Pancreas (tissue), 10 donors: ENCODE data around the gene AGBL1. TPM values are rescaled to one million over a fixed set of nuclear protein-coding genes. Genes with fewer than 3 reads are reported as not detected.

ENCODE experiments used
- ATAC-seq, 4 donors: fragments of 200-7000 bp; cut with Tn5 transposase; one replicate each; pipeline versions ENCODE4 v1.8.0 to v1.9.1; 2020; ENCODE audit warnings: mild to moderate bottlenecking in 4 of 4, moderate library complexity in 4 of 4
- DNase-seq, 6 donors: peaks; one replicate each; pipeline ENCODE4 v3.0.0-alpha.2; 2020
- FAIRE-seq: peaks from 2 replicates; lab custom pipeline; 2012; peaks lifted over from hg19 to GRCh38; lab: Jason Lieb, UNC
- H3K27ac ChIP-seq, 4 donors: fragments of 200-600 bp; sonication (generic); 1 replicate in 3 of 4; 2 replicates in 1 of 4; pipeline versions ENCODE4 v1.5.0 to v1.8.0; 2020
- H3K27me3 ChIP-seq, 4 donors: fragments of 200-600 bp; one replicate each; pipeline ENCODE4 v1.8.0; 2021
- H3K36me3 ChIP-seq, 3 donors: fragments of 200-600 bp; sonication (generic) in 1 of 3; one replicate each; pipeline versions ENCODE4 v1.5.0 to v1.8.0; 2020 to 2021
- H3K4me1 ChIP-seq, 3 donors: fragments of 200-600 bp; one replicate each; pipeline ENCODE4 v1.8.0; 2021
- H3K4me3 ChIP-seq, 4 donors: fragments of 200-600 bp; sonication (generic) in 2 of 4; one replicate each; pipeline versions ENCODE4 v1.5.0 to v1.8.0; 2020 to 2021
- H3K9me3 ChIP-seq, 4 donors: fragments of 200-600 bp; one replicate each; pipeline ENCODE4 v1.8.0; 2021
- CTCF ChIP-seq, 4 donors: fragments of 200-600 bp; sonication (generic) in 3 of 4; IDR thresholded peaks; one replicate each; pipeline versions ENCODE4 v1.5.0 to v1.8.0; 2021; ENCODE audit warnings: antibody characterized with exemption in 4 of 4
- WGBS, 2 donors: extraction: QIAGEN DNeasy Blood & Tissue Kit; methylation state at CpG; one replicate each; pipeline ENCODE4 v1.1.7; 2013; 5-methylcytosine and 5-hydroxymethylcytosine counted together
- intact Hi-C, 3 donors: fragments of 100-400 bp; cut with DNase I; formaldehyde crosslinking; loops; one replicate each; pipeline versions ENCODE4 v1.11.1 to v1.14.2; 2022
- polyA plus RNA-seq, 2 donors: library from polyadenylated mRNA; stranded (reverse); fragments of 200-250 nt; gene quantifications; one replicate each; pipeline ENCODE4 v1.2.3, GENCODE V29; 2013
- total RNA-seq, 6 donors: library from RNA; stranded (reverse); fragmentation: NEBNext Ultra II Directional in 4 of 6; extraction: Animal tissue kit (Norgen Biotek cat#: 25700) in 4 of 6; gene quantifications; one replicate each; pipeline versions ENCODE4 v1.2.1 to v1.2.4, GENCODE V29; 2021 to 2023
- donor health status: healthy with polysubstance abuse.
- donor health status: DM: no; HTN: no; CAD: no; lungs with moderate emphysema.
- donor health status: DM: no; HTN: no; CAD: no.
- donor health status: control.
- donor health status: control.
- donor health status: Bipolar disorder and iron deficiency.
- donor health status: DM: yes; HTN: yes; CAD: no.
- donor health status: DM: no; HTN: no; CAD: no.
- donor health status: DM: no; HTN: no; CAD: no.
- donor health status: DM: yes; HTN: yes; CAD: no.

AGBL1 gene
- total and polyA plus RNA-seq, 8 donors: under 0.01 to 0.06 (median 0.05) TPM; not detected in 5

- Histone ChIP-seq H3K9me3 (no peaks in the 10 kb centered on the region), H3K27me3 (no peaks in the 10 kb centered on the region), H3K36me3 (no peaks in the 10 kb centered on the region), H3K27ac (no peak overlapping the region), H3K4me3 (no peak overlapping the region), H3K4me1 (no peaks in the 10 kb centered on the region)
- no peak for TF ChIP-seq CTCF (IDR thresholded peaks at IDR 0.05)
- 58 to 68% methylated on average over 5 of the region's 5 CpGs for WGBS, 2 donors
- FAIRE-seq (no peak), ATAC-seq (no peak), DNase-seq (no peak)
- intact Hi-C loops: no loop called here
Measured at GRCh38 chr15:86659724-86660411, 580.2 kb downstream of the AGBL1 start.

- ATAC-seq: no peak
- Histone ChIP-seq H3K27me3 (no peaks in the 10 kb centered on the region), H3K27ac (no peak overlapping the region), H3K4me3 (no peak overlapping the region), H3K36me3 (no peaks in the 10 kb centered on the region), H3K4me1 (no peaks in the 10 kb centered on the region), H3K9me3 (no peaks in the 10 kb centered on the region)
- WGBS, 2 donors: 54 to 61% methylated on average over 7 of the region's 7 CpGs
- DNase-seq: no peak
- no peak for TF ChIP-seq CTCF (IDR thresholded peaks at IDR 0.05)
- intact Hi-C loops: no loop called here
- FAIRE-seq: no peak
Measured at GRCh38 chr15:86661580-86661979, 581.9 kb downstream of the AGBL1 start.

GRCh38 chr15:86663304-86663703, 583.6 kb downstream of the AGBL1 start:
- Histone ChIP-seq H3K4me1 (no peaks in the 10 kb centered on the region), H3K9me3 (no peaks in the 10 kb centered on the region), H3K27ac (no peak overlapping the region), H3K27me3 (no peaks in the 10 kb centered on the region), H3K4me3 (no peak overlapping the region), H3K36me3 (no peaks in the 10 kb centered on the region)
- intact Hi-C loops: no loop called here
- FAIRE-seq (no peak), DNase-seq (no peak), ATAC-seq (no peak)
- TF ChIP-seq CTCF (IDR thresholded peaks at IDR 0.05): no peak
- 11 to 16% methylated on average over 1 of the region's 1 CpG for WGBS, 2 donors

DNA sequence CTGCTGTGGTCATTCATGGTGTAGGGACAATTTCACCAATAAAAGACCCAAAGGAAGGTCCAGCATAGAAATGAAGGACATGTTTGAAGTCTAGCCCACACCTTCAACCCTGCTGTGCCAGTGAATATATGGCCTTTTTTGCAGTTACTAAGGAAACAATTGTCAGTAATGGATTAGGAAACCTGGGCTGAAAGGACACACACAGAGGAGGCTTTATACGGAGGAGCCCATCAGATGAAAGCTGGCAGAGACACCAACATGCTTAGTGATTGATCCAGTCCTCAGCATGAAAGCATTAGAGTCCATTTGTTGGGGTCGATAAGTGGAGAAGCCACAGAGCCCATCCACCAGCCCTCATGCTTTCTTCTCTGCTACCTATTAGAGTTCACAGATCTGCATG, 584.3 kb downstream of the AGBL1 start:
- Histone ChIP-seq H3K27me3 (no peaks in the 10 kb centered on the region), H3K36me3 (no peaks in the 10 kb centered on the region), H3K9me3 (no peaks in the 10 kb centered on the region), H3K4me3 (no peak overlapping the region), H3K4me1 (no peaks in the 10 kb centered on the region), H3K27ac (no peak overlapping the region)
- 30 to 39% methylated on average over 2 of the region's 2 CpGs for WGBS, 2 donors
- FAIRE-seq (no peak), DNase-seq (no peak), ATAC-seq (no peak)
- no peak for TF ChIP-seq CTCF (IDR thresholded peaks at IDR 0.05)
- intact Hi-C loops: no loop called here

DNA sequence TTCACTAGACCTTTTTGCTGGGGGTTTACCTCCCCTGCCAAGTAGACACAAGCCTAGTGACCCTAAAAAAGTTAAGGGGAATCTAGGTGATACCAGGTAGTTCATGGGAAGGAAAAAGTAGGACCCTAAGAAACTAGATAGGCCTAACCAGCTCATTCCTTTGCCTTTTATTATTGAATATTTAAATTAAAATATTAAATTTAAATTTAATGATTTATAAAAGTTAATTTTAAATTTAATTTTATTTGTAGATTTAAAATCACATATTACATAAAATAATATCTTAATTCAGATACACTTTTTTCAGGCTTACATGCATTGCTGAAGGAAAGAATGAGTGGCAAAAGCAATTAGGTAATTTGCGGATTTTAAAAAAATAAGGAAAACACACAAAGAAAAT, 584.9 kb downstream of the AGBL1 start:
- no peaks in the 10 kb centered on the region for H3K36me3 ChIP-seq
- WGBS, 2 donors: 95 to 96% methylated on average over 1 of the region's 1 CpG
- H3K9me3 ChIP-seq: no peaks in the 10 kb centered on the region
- no peak overlapping the region for H3K4me3 ChIP-seq
- FAIRE-seq (no peak), DNase-seq (no peak), ATAC-seq (no peak)
- H3K27ac ChIP-seq: no peak overlapping the region
- no peaks in the 10 kb centered on the region for H3K4me1 ChIP-seq
- intact Hi-C loops: no loop called here
- no peak for TF ChIP-seq CTCF (IDR thresholded peaks at IDR 0.05)
- H3K27me3 ChIP-seq: no peaks in the 10 kb centered on the region
